H1 (cell line): Measurements from ENCODE around the gene GSK3B. TPM values are rescaled to one million over a fixed set of nuclear protein-coding genes. Genes with fewer than 3 reads are reported as not detected.

Experiments
- CTCF ChIA-PET: fragments of 300-600 bp; sonication (Branson Sonifier 250); formaldehyde crosslinking; loops from one replicate; lab custom pipeline; 2021; ENCODE audit not compliant: partially characterized antibody; lab: Charles Lee
- POLR2A ChIA-PET: fragments of 300-600 bp; sonication (Branson Sonifier 250); formaldehyde crosslinking; loops from one replicate; lab custom pipeline; 2021; ENCODE audit warnings: inconsistent platforms; ENCODE audit not compliant: partially characterized antibody; lab: Charles Lee
- DNase-seq, 2 experiments: peaks; one replicate each; pipeline versions ENCODE4 v3.0.0 to v3.0.0-alpha.2; 2010 to 2022; ENCODE audit warnings: low spot score in 2 of 2, low read depth in 1 of 2, mixed read lengths in 1 of 2
- FAIRE-seq: peaks from 2 replicates; lab custom pipeline; 2011; peaks lifted over from hg19 to GRCh38; lab: Jason Lieb, UNC
- H2AFZ ChIP-seq: 2 replicates; pipeline ENCODE4 v1.8.1; 2012; ENCODE audit warnings: low read length, inconsistent platforms
- H2AK5ac ChIP-seq: 2 replicates; pipeline ENCODE4 v1.6.1; 2013; ENCODE audit warnings: low read depth, low read length
- H2BK120ac ChIP-seq: replicated peaks from 2 replicates; pipeline ENCODE3; 2013; ENCODE audit warnings: low read depth, low read length, inconsistent platforms
- H2BK12ac ChIP-seq: 2 replicates; pipeline ENCODE4 v1.6.1; 2013; ENCODE audit warnings: low read depth, low read length
- H2BK15ac ChIP-seq: 2 replicates; pipeline ENCODE4 v1.6.1; 2013; ENCODE audit warnings: low read length
- H2BK20ac ChIP-seq: 2 replicates; pipeline ENCODE4 v1.6.1; 2013; ENCODE audit warnings: low read length
- H2BK5ac ChIP-seq: 2 replicates; pipeline ENCODE4 v1.6.1; 2013; ENCODE audit warnings: low read depth, low read length
- H3K14ac ChIP-seq: 2 replicates; pipeline ENCODE4 v1.6.1; 2013; ENCODE audit warnings: inconsistent platforms; ENCODE audit not compliant: insufficient read length
- H3K18ac ChIP-seq: 2 replicates; pipeline ENCODE4 v1.6.1; 2013; ENCODE audit warnings: low read length; ENCODE audit errors: extremely low read depth
- H3K23ac ChIP-seq: 2 replicates; pipeline ENCODE4 v1.6.1; 2013; ENCODE audit warnings: inconsistent platforms; ENCODE audit not compliant: insufficient read length
- H3K23me2 ChIP-seq: 2 replicates; pipeline ENCODE4 v1.6.1; 2013; ENCODE audit warnings: low read depth, low read length
- H3K27ac ChIP-seq: 2 replicates; pipeline ENCODE4 v1.6.1; 2011; ENCODE audit warnings: low read depth, low read length, inconsistent platforms
- H3K27me3 ChIP-seq, 4 experiments: replicated peaks in 1 of 4; 1 replicate in 1 of 4; 2 replicates in 3 of 4; pipeline versions ENCODE4 v1.6.1 to v1.8.1; 2011 to 2013; ENCODE audit warnings: low read length in 3 of 4, mild to moderate bottlenecking in 3 of 4, inconsistent platforms in 2 of 4, mixed read lengths in 2 of 4, moderate library complexity in 1 of 4; ENCODE audit not compliant: control insufficient read depth in 3 of 4, insufficient read depth in 3 of 4; ENCODE audit errors: extremely low read depth in 1 of 4
- H3K36me3 ChIP-seq, 4 experiments: 2 replicates each; pipeline versions ENCODE4 v1.6.1 to v1.8.1; 2011 to 2013; ENCODE audit warnings: mild to moderate bottlenecking in 4 of 4, low read length in 3 of 4, moderate library complexity in 2 of 4, control low read depth in 1 of 4, inconsistent platforms in 1 of 4; ENCODE audit not compliant: insufficient read depth in 4 of 4, control insufficient read depth in 2 of 4
- H3K4ac ChIP-seq: replicated peaks from 2 replicates; pipeline ENCODE3; 2013; ENCODE audit warnings: low read length, low read depth, mixed read lengths, inconsistent platforms; ENCODE audit not compliant: insufficient read length
- H3K4me1 ChIP-seq, 4 experiments: replicated peaks in 1 of 4; 1 replicate in 1 of 4; 2 replicates in 3 of 4; pipeline versions ENCODE4 v1.6.1 to v1.8.1; 2011 to 2013; ENCODE audit warnings: low read length in 3 of 4, inconsistent platforms in 2 of 4, mixed read lengths in 1 of 4; ENCODE audit not compliant: insufficient read depth in 4 of 4, control insufficient read depth in 3 of 4
- H3K4me2 ChIP-seq, 2 experiments: 2 replicates each; pipeline versions ENCODE4 v1.6.1 to v1.8.1; 2011 to 2013; ENCODE audit warnings: low read depth in 2 of 2, low read length in 2 of 2, control low read depth in 1 of 2, inconsistent platforms in 1 of 2, mild to moderate bottlenecking in 1 of 2; ENCODE audit not compliant: insufficient read depth in 1 of 2
- H3K4me3 ChIP-seq, 4 experiments: fragments of 200-600, 300-600 bp in 1 of 4; sonication (generic), shearing (Covaris generic), sonication (Bioruptor Twin) in 1 of 4; 2 replicates each; pipeline versions ENCODE4 v1.5.1 to v1.8.1; 2011 to 2016; ENCODE audit warnings: low read length in 4 of 4, low read depth in 3 of 4, control low read depth in 2 of 4, inconsistent platforms in 2 of 4, mild to moderate bottlenecking in 2 of 4, mixed read lengths in 1 of 4, moderate library complexity in 1 of 4; ENCODE audit not compliant: insufficient read depth in 2 of 4; ENCODE audit errors: extremely low read depth in 1 of 4
- H3K56ac ChIP-seq: replicated peaks from 2 replicates; pipeline ENCODE3; 2013; ENCODE audit warnings: low read depth, mild to moderate bottlenecking, mixed read lengths, low read length, inconsistent platforms; ENCODE audit not compliant: insufficient read length
- H3K79me1 ChIP-seq: 2 replicates; pipeline ENCODE4 v1.6.1; 2013; ENCODE audit warnings: low read depth, low read length, control low read depth
- H3K79me2 ChIP-seq, 2 experiments: 2 replicates each; pipeline versions ENCODE4 v1.6.1 to v1.8.1; 2012 to 2013; ENCODE audit warnings: low read length in 2 of 2, mild to moderate bottlenecking in 2 of 2, inconsistent platforms in 1 of 2; ENCODE audit not compliant: insufficient read depth in 2 of 2, control insufficient read depth in 1 of 2
- H3K9ac ChIP-seq, 4 experiments: replicated peaks in 1 of 4; 1 replicate in 1 of 4; 2 replicates in 3 of 4; pipeline versions ENCODE4 v1.6.1 to v1.8.1; 2011 to 2013; ENCODE audit warnings: low read depth in 3 of 4, low read length in 3 of 4, control low read depth in 2 of 4, mild to moderate bottlenecking in 2 of 4, moderate library complexity in 2 of 4, inconsistent platforms in 1 of 4; ENCODE audit errors: extremely low read depth in 1 of 4
- H3K9me3 ChIP-seq, 2 experiments: 2 replicates each; pipeline versions ENCODE4 v1.6.1 to v1.8.1; 2012 to 2013; ENCODE audit warnings: mild to moderate bottlenecking in 2 of 2, moderate library complexity in 2 of 2, control low read depth in 1 of 2, inconsistent platforms in 1 of 2, low read depth in 1 of 2, low read length in 1 of 2, mixed read lengths in 1 of 2; ENCODE audit not compliant: insufficient read depth in 2 of 2
- H4K20me1 ChIP-seq, 2 experiments: replicated peaks in 1 of 2; 2 replicates each; pipeline versions ENCODE3 to v1.8.1; 2011 to 2013; ENCODE audit warnings: inconsistent platforms in 2 of 2, low read length in 2 of 2, mild to moderate bottlenecking in 1 of 2; ENCODE audit not compliant: insufficient read depth in 2 of 2, control insufficient read depth in 1 of 2
- H4K5ac ChIP-seq: 2 replicates; pipeline ENCODE4 v1.6.1; 2013; ENCODE audit warnings: low read length, low read depth, mixed read lengths, inconsistent platforms; ENCODE audit not compliant: insufficient read length
- H4K8ac ChIP-seq: 2 replicates; pipeline ENCODE4 v1.8.0; 2013; ENCODE audit warnings: mild to moderate bottlenecking, moderate library complexity, low read length, inconsistent platforms; ENCODE audit not compliant: insufficient read depth; ENCODE audit errors: extremely low read depth
- H4K91ac ChIP-seq: replicated peaks from 2 replicates; pipeline ENCODE3; 2013; ENCODE audit warnings: low read length, mixed read lengths, inconsistent platforms; ENCODE audit not compliant: insufficient read length
- MAX ChIP-seq: IDR thresholded peaks from 2 replicates; pipeline ENCODE4 v1.6.1; 2012; ENCODE audit warnings: inconsistent platforms
- SIN3A ChIP-seq, 2 experiments: IDR thresholded peaks in 1 of 2; conservative IDR thresholded peaks in 1 of 2; 2 replicates each; pipeline ENCODE4 v1.6.1; 2011 to 2012; ENCODE audit warnings: low read length in 2 of 2, improper control_type of control experiment in 1 of 2, low read depth in 1 of 2, mild to moderate bottlenecking in 1 of 2
- TBP ChIP-seq: IDR thresholded peaks from 2 replicates; pipeline ENCODE4 v1.6.1; 2011; ENCODE audit warnings: low read depth, low read length, improper control_type of control experiment
- polyA plus RNA-seq, 7 experiments: library from polyadenylated mRNA; depleted of rRNA in 3 of 7; stranded (reverse) in 5 of 7; unstranded in 2 of 7; fragments of >200 nt in 5 of 7; fragments of 200-250 nt in 2 of 7; gene quantifications; 1 replicate in 5 of 7; 2 replicates in 1 of 7; 4 replicates in 1 of 7; pipeline versions ENCODE4 v1.2.1 to v1.2.3, GENCODE V29; 2011 to 2013; ENCODE audit warnings: missing spikeins in 2 of 7, mixed read lengths in 2 of 7
- total RNA-seq: library from RNA; stranded (reverse); fragmentation: NEBNext Ultra II Directional; extraction: Animal tissue kit (Norgen Biotek cat#: 25700); gene quantifications from 2 replicates; pipeline ENCODE4 v1.2.1, GENCODE V29; 2021

Gene GSK3B
- total and polyA plus RNA-seq, 2 of the 8 experiments (the other 6 are each of a cell fraction or from before 2014, with no cell fraction given): 24.2 to 50.7 TPM

- no peak for FAIRE-seq
- H3K4me3 ChIP-seq: no peak overlapping the region
Observed at GRCh38 chr3:119899192-119899511, 195.1 kb downstream of the GSK3B start.

More at GRCh38 chr3:119899192-119899511, 195.1 kb downstream of the GSK3B start:
- H3K79me1 ChIP-seq: no peaks in the 10 kb centered on the region
- H4K5ac ChIP-seq: no peak overlapping the region
- H3K56ac ChIP-seq: no peak overlapping the region
- no peaks in the 10 kb centered on the region for H3K23me2 ChIP-seq
- H2BK120ac ChIP-seq: no peak overlapping the region
- no peak overlapping the region for H3K23ac ChIP-seq
- no peak overlapping the region for H2BK15ac ChIP-seq
- no peak overlapping the region for H3K14ac ChIP-seq
- H2BK5ac ChIP-seq: no peak overlapping the region
- no peak overlapping the region for H3K9ac ChIP-seq
- H4K20me1 ChIP-seq: no peaks in the 10 kb centered on the region
- H3K4me1 ChIP-seq: no peaks in the 10 kb centered on the region
- H3K36me3 ChIP-seq: peaks cover 0 to 3% (median 0%) of the 10 kb centered on the region in 4 experiments; a peak in 1 of 8 replicates
- H3K9me3 ChIP-seq: no peaks in the 10 kb centered on the region
- CTCF ChIA-PET: no interaction called here
- H3K79me2 ChIP-seq: no peaks in the 10 kb centered on the region
- no peak for TF ChIP-seq TBP
- TF ChIP-seq MAX: no peak
- TF ChIP-seq SIN3A (conservative IDR thresholded peaks at IDR 0.05 in 1 of 2, IDR thresholded peaks at IDR 0.05 in 1 of 2; ENCODE audit: low read depth in 1 of 2, low read length in 2 of 2): no peak
- POLR2A ChIA-PET: no interaction called here
- no peak overlapping the region for H2BK20ac ChIP-seq
- H4K8ac ChIP-seq: no peak overlapping the region
- H2BK12ac ChIP-seq: no peak overlapping the region
- H3K4me2 ChIP-seq: no peak overlapping the region
- no peaks in the 10 kb centered on the region for H3K27me3 ChIP-seq
- H4K91ac ChIP-seq: no peak overlapping the region
- H2AFZ ChIP-seq: no peak overlapping the region
- no peak overlapping the region for H3K27ac ChIP-seq
- DNase-seq: no peak
- H3K4ac ChIP-seq: no peak overlapping the region
- H3K18ac ChIP-seq: no peak overlapping the region
- H2AK5ac ChIP-seq: no peak overlapping the region
